ENCODE measurements around the gene PPP1R9B.

Gene PPP1R9B

DNA sequence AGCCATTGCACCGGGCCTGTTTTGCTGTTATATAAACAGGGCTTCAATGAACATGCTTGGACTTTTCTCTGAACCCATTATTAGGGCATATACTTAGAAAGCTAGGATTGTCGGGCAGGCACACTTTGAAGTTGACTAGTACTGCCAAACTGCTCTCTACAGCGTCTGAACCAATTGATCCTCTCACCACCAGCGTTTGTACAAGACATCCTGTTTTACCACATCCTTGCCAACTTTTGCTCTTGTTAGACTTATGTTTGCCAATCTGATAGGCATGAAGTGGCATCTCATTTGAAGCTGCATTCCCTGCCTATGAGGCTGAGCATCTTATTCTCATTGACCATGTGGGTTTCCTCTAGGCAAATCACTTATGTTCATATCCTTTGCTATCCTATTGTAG lies 7.4 kb upstream of the PPP1R9B start:
- H3K27ac ChIP-seq (ENCODE audit: low read depth, low read length, poor library complexity, severe bottlenecking), result no peak overlapping the region
- no peak overlapping the region for H3K4me2 ChIP-seq (ENCODE audit: low read length)
- H3F3A ChIP-seq (ENCODE audit: insufficient read depth, low read length), result no peaks in the 10 kb centered on the region; the same call in 1 of the 2 replicates
- H4K20me1 ChIP-seq (ENCODE audit: insufficient read depth, low read length), result no peaks in the 10 kb centered on the region
- H3K9ac ChIP-seq (ENCODE audit: low read length), result no peak overlapping the region
- no peaks in the 10 kb centered on the region for H3K27me3 ChIP-seq (ENCODE audit: insufficient read depth, low read length)
- no peaks in the 10 kb centered on the region for H3K9me3 ChIP-seq (ENCODE audit: low read length)
- H3K4me1 ChIP-seq (ENCODE audit: insufficient read depth, low read length, severe bottlenecking), result peaks cover 10% of the 10 kb centered on the region
- H3K79me2 ChIP-seq (ENCODE audit: insufficient read depth, low read length), result no peaks in the 10 kb centered on the region
- TF ChIP-seq EZH2 (IDR thresholded peaks at IDR 0.05; ENCODE audit: borderline replicate concordance, low read length), result no peak
- TF ChIP-seq, protein P1, sequence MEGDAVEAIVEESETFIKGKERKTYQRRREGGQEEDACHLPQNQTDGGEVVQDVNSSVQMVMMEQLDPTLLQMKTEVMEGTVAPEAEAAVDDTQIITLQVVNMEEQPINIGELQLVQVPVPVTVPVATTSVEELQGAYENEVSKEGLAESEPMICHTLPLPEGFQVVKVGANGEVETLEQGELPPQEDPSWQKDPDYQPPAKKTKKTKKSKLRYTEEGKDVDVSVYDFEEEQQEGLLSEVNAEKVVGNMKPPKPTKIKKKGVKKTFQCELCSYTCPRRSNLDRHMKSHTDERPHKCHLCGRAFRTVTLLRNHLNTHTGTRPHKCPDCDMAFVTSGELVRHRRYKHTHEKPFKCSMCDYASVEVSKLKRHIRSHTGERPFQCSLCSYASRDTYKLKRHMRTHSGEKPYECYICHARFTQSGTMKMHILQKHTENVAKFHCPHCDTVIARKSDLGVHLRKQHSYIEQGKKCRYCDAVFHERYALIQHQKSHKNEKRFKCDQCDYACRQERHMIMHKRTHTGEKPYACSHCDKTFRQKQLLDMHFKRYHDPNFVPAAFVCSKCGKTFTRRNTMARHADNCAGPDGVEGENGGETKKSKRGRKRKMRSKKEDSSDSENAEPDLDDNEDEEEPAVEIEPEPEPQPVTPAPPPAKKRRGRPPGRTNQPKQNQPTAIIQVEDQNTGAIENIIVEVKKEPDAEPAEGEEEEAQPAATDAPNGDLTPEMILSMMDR (IDR thresholded peaks at IDR 0.05; ENCODE audit: low read length), result no peak
- H3K9me2 ChIP-seq (ENCODE audit: low read depth, low read length), result no peaks in the 10 kb centered on the region
- no peak overlapping the region for H2AFZ ChIP-seq (ENCODE audit: low read length)
- H3K36me3 ChIP-seq (ENCODE audit: insufficient read depth, low read length), result no peaks in the 10 kb centered on the region
- no peak overlapping the region for H3K4me3 ChIP-seq (ENCODE audit: low read depth, low read length, poor library complexity, severe bottlenecking)

DNA sequence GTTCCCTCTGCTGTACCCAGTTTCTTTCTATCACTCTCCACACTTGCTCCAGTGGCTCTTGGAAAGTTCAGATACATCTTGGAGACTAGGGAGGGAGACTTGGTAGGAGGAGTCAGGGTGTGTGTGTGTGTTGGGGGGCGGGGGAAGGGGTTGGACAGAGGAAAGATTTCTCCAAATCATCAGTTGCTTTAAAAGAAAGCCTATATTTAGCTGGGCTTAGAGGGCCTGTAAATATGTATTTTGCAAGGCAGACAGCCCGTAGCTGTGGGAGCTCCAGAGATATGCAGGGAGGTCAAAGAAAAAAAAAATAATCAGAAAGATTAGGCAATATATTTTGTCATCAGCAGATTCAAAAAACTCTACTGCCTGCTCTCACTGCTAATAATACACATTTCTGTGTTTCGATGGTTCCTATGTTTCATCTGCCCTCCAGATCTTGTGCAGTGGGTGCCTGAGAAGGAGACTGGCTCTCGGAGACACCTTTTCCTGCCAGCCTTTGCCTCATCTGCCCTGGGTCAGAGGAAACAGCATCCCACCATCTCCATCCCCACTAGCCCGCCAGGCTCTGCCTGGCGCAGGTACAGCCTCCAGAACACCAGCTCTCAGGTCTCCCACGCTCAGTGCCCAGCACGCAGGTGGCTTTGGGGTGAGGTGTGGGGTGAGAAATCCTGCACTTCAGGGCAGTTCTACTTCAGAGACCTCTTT lies 4.8 kb upstream of the PPP1R9B start:
- H2AFZ ChIP-seq (ENCODE audit: low read length), result no peak overlapping the region

DNA sequence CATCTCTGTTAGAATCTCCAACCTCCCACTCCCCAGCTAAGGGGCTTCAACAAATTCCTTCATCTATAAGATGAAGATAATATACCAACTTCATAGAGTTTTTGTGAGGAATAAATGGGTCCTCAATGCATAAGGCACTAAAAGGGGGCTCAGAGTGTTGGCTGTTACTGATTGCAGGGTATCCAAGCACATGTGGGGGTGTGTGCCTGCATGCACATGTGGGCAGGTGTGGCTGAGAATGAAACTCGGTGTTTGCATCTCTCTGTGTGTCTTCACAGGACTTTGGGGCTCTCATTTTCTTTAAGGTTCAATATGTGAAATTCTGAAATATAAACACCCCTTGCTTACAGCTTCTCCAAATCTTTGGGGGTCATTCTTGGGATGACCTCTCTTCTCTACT lies 4.1 kb upstream of the PPP1R9B start:
- no peaks in the 10 kb centered on the region for H4K20me1 ChIP-seq (ENCODE audit: insufficient read depth, low read length)
- no peak overlapping the region for H3K27ac ChIP-seq (ENCODE audit: low read depth, low read length, poor library complexity, severe bottlenecking)
- H3K9me3 ChIP-seq (ENCODE audit: low read length), result no peaks in the 10 kb centered on the region
- no peaks in the 10 kb centered on the region for H3K9me2 ChIP-seq (ENCODE audit: low read depth, low read length)
- H3K36me3 ChIP-seq (ENCODE audit: insufficient read depth, low read length), result no peaks in the 10 kb centered on the region
- no peak overlapping the region for H2AFZ ChIP-seq (ENCODE audit: low read length)
- no peak overlapping the region for H3K4me3 ChIP-seq (ENCODE audit: low read depth, low read length, poor library complexity, severe bottlenecking)
- peaks cover 14% of the 10 kb centered on the region for H3K4me1 ChIP-seq (ENCODE audit: insufficient read depth, low read length, severe bottlenecking)
- no peak overlapping the region for H3K4me2 ChIP-seq (ENCODE audit: low read length)
- no peaks in the 10 kb centered on the region for H3K27me3 ChIP-seq (ENCODE audit: insufficient read depth, low read length)
- no peaks in the 10 kb centered on the region for H3K79me2 ChIP-seq (ENCODE audit: insufficient read depth, low read length)
- TF ChIP-seq, protein P1 (IDR thresholded peaks at IDR 0.05; ENCODE audit: low read length), result no peak
- no peak for TF ChIP-seq EZH2 (IDR thresholded peaks at IDR 0.05; ENCODE audit: borderline replicate concordance, low read length)
- H3F3A ChIP-seq (ENCODE audit: insufficient read depth, low read length), result no peaks in the 10 kb centered on the region; the same call in 1 of the 2 replicates
- H3K9ac ChIP-seq (ENCODE audit: low read length), result no peak overlapping the region

More for the DNA sequence above, 4.8 kb upstream of the PPP1R9B start:
- Histone ChIP-seq H3K4me3 (ENCODE audit: low read depth, low read length, poor library complexity, severe bottlenecking) (no peak overlapping the region), H3K27ac (ENCODE audit: low read depth, low read length, poor library complexity, severe bottlenecking) (no peak overlapping the region), H4K20me1 (ENCODE audit: insufficient read depth, low read length) (no peaks in the 10 kb centered on the region), H3K27me3 (ENCODE audit: insufficient read depth, low read length) (no peaks in the 10 kb centered on the region), H3K4me1 (ENCODE audit: insufficient read depth, low read length, severe bottlenecking) (peaks cover 14% of the 10 kb centered on the region), H3K9me3 (ENCODE audit: low read length) (no peaks in the 10 kb centered on the region), H3K4me2 (ENCODE audit: low read length) (no peak overlapping the region), H3K79me2 (ENCODE audit: insufficient read depth, low read length) (no peaks in the 10 kb centered on the region), H3K9me2 (ENCODE audit: low read depth, low read length) (no peaks in the 10 kb centered on the region), H3F3A (ENCODE audit: insufficient read depth, low read length) (no peaks in the 10 kb centered on the region; the same call in 1 of the 2 replicates), H3K36me3 (ENCODE audit: insufficient read depth, low read length) (no peaks in the 10 kb centered on the region), H3K9ac (ENCODE audit: low read length) (no peak overlapping the region)
- no peak for TF ChIP-seq EZH2 (IDR thresholded peaks at IDR 0.05; ENCODE audit: borderline replicate concordance, low read length)
- TF ChIP-seq, protein P1 (IDR thresholded peaks at IDR 0.05; ENCODE audit: low read length), result no peak
